ENCODE measurements around the gene ANKRD13C.
"Not testable (repeated sequence)": the region's sequence is repeated elsewhere in the genome, so short reads cannot be mapped to it uniquely, and the experiment has no call there.

ANKRD13C gene

GRCh38 chr1:70354332-70355110, at the start of gene ANKRD13C:
TSS of gene ANKRD13C (minus strand) at chr1:70354722. CDS start at chr1:70354408, 314 bp downstream.
- peak; percentile 83 for DNase-seq

GRCh38 chr1:70403759-70404158, 49.2 kb upstream of the ANKRD13C start:
- no peak for DNase-seq

GRCh38 chr1:70401974-70402373, 47.5 kb upstream of the ANKRD13C start:
- no peak for DNase-seq

- DNase-seq, result no peak
Measured at GRCh38 chr1:70400335-70400734, 45.8 kb upstream of the ANKRD13C start.

- DNase-seq, result no peak
Measured at GRCh38 chr1:70397013-70397412, 42.5 kb upstream of the ANKRD13C start.

GRCh38 chr1:70396607-70397006, 42.1 kb upstream of the ANKRD13C start:
- DNase-seq, result no peak

GRCh38 chr1:70392626-70393025, 38.1 kb upstream of the ANKRD13C start:
- no peak for DNase-seq

GRCh38 chr1:70387507-70387906, 33.0 kb upstream of the ANKRD13C start:
- no peak for DNase-seq

- no peak for DNase-seq
Measured at GRCh38 chr1:70386121-70386520, 31.6 kb upstream of the ANKRD13C start.

GRCh38 chr1:70385477-70385876, 31.0 kb upstream of the ANKRD13C start:
- DNase-seq, result no peak

- no peak for DNase-seq
Measured at GRCh38 chr1:70384542-70384941, 30.0 kb upstream of the ANKRD13C start.

GRCh38 chr1:70383483-70383882, 29.0 kb upstream of the ANKRD13C start:
- no peak for DNase-seq

GRCh38 chr1:70382682-70383081, 28.2 kb upstream of the ANKRD13C start:
- no peak for DNase-seq

GRCh38 chr1:70376196-70376595, 21.7 kb upstream of the ANKRD13C start:
- DNase-seq, result no peak

GRCh38 chr1:70373580-70373979, 19.1 kb upstream of the ANKRD13C start:
- DNase-seq, result not testable (repeated sequence)

GRCh38 chr1:70372426-70372825, 17.9 kb upstream of the ANKRD13C start:
- DNase-seq, result no peak

GRCh38 chr1:70371586-70371985, 17.1 kb upstream of the ANKRD13C start:
- DNase-seq, result not testable (repeated sequence)

- not testable (repeated sequence) for DNase-seq
Measured at GRCh38 chr1:70367397-70367796, 12.9 kb upstream of the ANKRD13C start.

GRCh38 chr1:70366997-70367396, 12.5 kb upstream of the ANKRD13C start:
- DNase-seq, result not testable (repeated sequence)

GRCh38 chr1:70366425-70366952, 12.0 kb upstream of the ANKRD13C start:
- DNase-seq, result not testable (repeated sequence)

GRCh38 chr1:70364439-70364838, 9.9 kb upstream of the ANKRD13C start:
- no peak for DNase-seq

- DNase-seq, result no peak
Measured at GRCh38 chr1:70361727-70362398, 7.3 kb upstream of the ANKRD13C start.

- no peak for DNase-seq
Measured at GRCh38 chr1:70360321-70360720, 5.8 kb upstream of the ANKRD13C start.

GRCh38 chr1:70358921-70359564, 4.5 kb upstream of the ANKRD13C start:
- no peak for DNase-seq

Measured in NK-92 treated with Interleukin-12 subunit alpha and Interleukin-12 subunit beta, amount 100 ng/mL, for 24 hours (cell line).